ENCODE results near the gene DYNLL2. TPM values are rescaled to one million over a fixed set of nuclear protein-coding genes. Genes with fewer than 3 reads are reported as not detected.

The DYNLL2 gene
- polyA plus RNA-seq, 1 of the 3 experiments (the other 2 are of a cell fraction), result 27.0 TPM

GRCh38 chr17:58061672-58062071 lies 21.5 kb upstream of the DYNLL2 start:
- TF ChIP-seq RFX5 (IDR thresholded peaks at IDR 0.05; ENCODE audit: low read length) (no peak), FOXM1 (IDR thresholded peaks at IDR 0.05; ENCODE audit: low read depth) (no peak), PBX3 (IDR thresholded peaks at IDR 0.05) (no peak), SIN3A (IDR thresholded peaks at IDR 0.05; ENCODE audit: borderline replicate concordance, low read depth, low read length) (no peak), FOXJ3 (CRISPR knock-in tag; IDR thresholded peaks at IDR 0.05) (no peak), YY1 (IDR thresholded peaks at IDR 0.05; ENCODE audit: low read depth) (no peak), NRF1 (IDR thresholded peaks at IDR 0.05; ENCODE audit: low read depth, low read length) (no peak)
- WGBS (ENCODE audit: low lambda C conversion rate), result 62% methylated on average over 5 of the region's 5 CpGs
- no peak overlapping the region for H2AFZ ChIP-seq (ENCODE audit: low read depth)
- no peaks in the 10 kb centered on the region for H3F3A ChIP-seq (replicated peaks; ENCODE audit: insufficient read depth)
- H4K20me1 ChIP-seq (ENCODE audit: insufficient read depth), result no peaks in the 10 kb centered on the region
- H3K27me3 ChIP-seq (ENCODE audit: insufficient read depth), result peaks cover 32% of the 10 kb centered on the region
- no peaks in the 10 kb centered on the region for H3K9me3 ChIP-seq
- no peak overlapping the region for H3K9ac ChIP-seq
- DNase-seq, result no peak
- ChIA-PET CTCF (interaction anchor here (0.9 to 3.2 kb wide), 7 partner anchors 9 to 62 kb away, joined by 3 to 8 read pairs (median 3); no protein-coding TSS in a partner anchor), POLR2A (no interaction called here)
- H3K36me3 ChIP-seq (replicated peaks in 1 of 2; ENCODE audit: control insufficient read depth in 1 of 2, insufficient read depth in 2 of 2, low read length in 1 of 2), result no peaks in the 10 kb centered on the region
- no peaks in the 10 kb centered on the region for H3K9me2 ChIP-seq
- no peak overlapping the region for H3K27ac ChIP-seq (ENCODE audit: low read depth in 2 of 2, low read length in 1 of 2)
- no peak overlapping the region for H3K4me2 ChIP-seq
- no peak overlapping the region for H3K4me3 ChIP-seq (ENCODE audit: low read depth in 2 of 2, low read length in 1 of 2)
- H3K4me1 ChIP-seq (ENCODE audit: control insufficient read depth in 1 of 2, insufficient read depth in 2 of 2, low read depth in 1 of 2, low read length in 1 of 2), result peaks cover 0 to 7% of the 10 kb centered on the region in 2 experiments; a peak in 1 of 4 replicates
- H3K79me2 ChIP-seq (ENCODE audit: insufficient read depth), result no peaks in the 10 kb centered on the region

GRCh38 chr17:58065238-58065637 lies 18.0 kb upstream of the DYNLL2 start:
- Histone ChIP-seq H2AFZ (ENCODE audit: low read depth) (no peak overlapping the region), H3K27ac (ENCODE audit: low read depth in 2 of 2, low read length in 1 of 2) (no peak overlapping the region), H3K36me3 (replicated peaks in 1 of 2; ENCODE audit: control insufficient read depth in 1 of 2, insufficient read depth in 2 of 2, low read length in 1 of 2) (no peaks in the 10 kb centered on the region), H3K9ac (no peak overlapping the region), H3K27me3 (ENCODE audit: insufficient read depth) (peaks cover 26% of the 10 kb centered on the region), H3K4me3 (ENCODE audit: low read depth in 2 of 2, low read length in 1 of 2) (no peak overlapping the region), H3K4me2 (no peak overlapping the region), H4K20me1 (ENCODE audit: insufficient read depth) (no peaks in the 10 kb centered on the region), H3K4me1 (ENCODE audit: control insufficient read depth in 1 of 2, insufficient read depth in 2 of 2, low read depth in 1 of 2, low read length in 1 of 2) (peaks cover 0 to 6% of the 10 kb centered on the region in 2 experiments; a peak in 1 of 4 replicates), H3K9me3 (no peaks in the 10 kb centered on the region), H3K9me2 (no peaks in the 10 kb centered on the region), H3F3A (replicated peaks; ENCODE audit: insufficient read depth) (no peaks in the 10 kb centered on the region), H3K79me2 (ENCODE audit: insufficient read depth) (no peaks in the 10 kb centered on the region)
- POLR2A ChIA-PET, result no interaction called here
- TF ChIP-seq FOSL2 (IDR thresholded peaks at IDR 0.05; ENCODE audit: borderline replicate concordance, low read depth) (no peak), EZH2phosphoT487 (IDR thresholded peaks at IDR 0.05; ENCODE audit: borderline replicate concordance, low read depth) (no peak), FOXM1 (IDR thresholded peaks at IDR 0.05; ENCODE audit: low read depth) (no peak), ELF1 (IDR thresholded peaks at IDR 0.05) (no peak), MAX (IDR thresholded peaks at IDR 0.05; ENCODE audit: low read depth) (no peak), RAD21 (IDR thresholded peaks at IDR 0.05; ENCODE audit: low read length) (no peak), MXI1 (IDR thresholded peaks at IDR 0.05; ENCODE audit: low read depth, low read length) (no peak), YY1 (IDR thresholded peaks at IDR 0.05; ENCODE audit: low read depth) (no peak), RCOR1 (IDR thresholded peaks at IDR 0.05; ENCODE audit: low read length) (no peak), POLR2AphosphoS5 (IDR thresholded peaks at IDR 0.05; ENCODE audit: low read depth, low read length) (no peak), REST (IDR thresholded peaks at IDR 0.05; ENCODE audit: low read depth, low read length) (no peak), FOXJ3 (CRISPR knock-in tag; IDR thresholded peaks at IDR 0.05) (no peak), CHD2 (IDR thresholded peaks at IDR 0.05; ENCODE audit: low read length, partially characterized antibody) (no peak), USF2 (IDR thresholded peaks at IDR 0.05; ENCODE audit: borderline replicate concordance, low read depth, low read length) (no peak), EP300 (IDR thresholded peaks at IDR 0.05; ENCODE audit: borderline replicate concordance in 1 of 2, low read depth in 1 of 2, low read length in 1 of 2) (no peak), GATA2 (CRISPR knock-in tag; IDR thresholded peaks at IDR 0.05) (no peak), IRF3 (IDR thresholded peaks at IDR 0.05; ENCODE audit: low read depth, low read length) (no peak)
- 71% methylated on average over 1 of the region's 1 CpG for WGBS (ENCODE audit: low lambda C conversion rate)
- DNase-seq, result no peak
- CTCF ChIA-PET, result interaction anchor here (1.1 kb wide), 1 partner anchor 15 kb away, joined by 3 read pairs; no protein-coding TSS in a partner anchor

Data from SK-N-SH (cell line).